Hypothalamus (tissue), 51 donors: ENCODE measurements around the gene KRTAP1-3.
"Not testable (repeated sequence)": the region's sequence is repeated elsewhere in the genome, so short reads cannot be mapped to it uniquely, and the experiment has no call there.

Source experiments
- DNase-seq, 51 donors: peaks; one replicate each; lab custom pipeline; 2025; lab: John Stamatoyannopoulos, UW

KRTAP1-3 gene

GRCh38 chr17:41054556-41054955 is 19.9 kb upstream of the KRTAP1-3 start:
- DNase-seq, result not testable (repeated sequence)

GRCh38 chr17:41054025-41054424 is 19.4 kb upstream of the KRTAP1-3 start:
- DNase-seq, result no peak

- no peak for DNase-seq
These were observed 17.9 kb upstream of the KRTAP1-3 start for GRCh38 chr17:41052566-41052965.

- DNase-seq, result no peak
These were observed 14.4 kb upstream of the KRTAP1-3 start for GRCh38 chr17:41049110-41049509.

GRCh38 chr17:41048441-41048840 is 13.8 kb upstream of the KRTAP1-3 start:
- no peak for DNase-seq

GRCh38 chr17:41046735-41047465 is 12.2 kb upstream of the KRTAP1-3 start, which contains the start of gene KRTAP2-1:
KRTAP2-1 (minus strand) TSS chr17:41047316; CDS start chr17:41047267, 49 bp downstream.
- not testable (repeated sequence) for DNase-seq

- DNase-seq, result no peak
These were observed 8.3 kb upstream of the KRTAP1-3 start for GRCh38 chr17:41042953-41043352.

- peak in 2 of 51 donors; percentile 1 to 9 for DNase-seq
These were observed 6.3 kb upstream of the KRTAP1-3 start, which contains the start of gene KRTAP1-1 for GRCh38 chr17:41040783-41041571. KRTAP1-1 (minus strand) TSS chr17:41041450; CDS start chr17:41041397, 53 bp downstream.

GRCh38 chr17:41037853-41038350 is 3.2 kb upstream of the KRTAP1-3 start:
- no peak for DNase-seq

- DNase-seq, result no peak
These were observed 4.9 kb downstream of the KRTAP1-3 start, which contains the start of gene KRTAP1-4 for GRCh38 chr17:41029633-41030245. KRTAP1-4 (minus strand) TSS chr17:41030195; CDS start chr17:41030078, 117 bp downstream.

GRCh38 chr17:41026715-41027471 is 7.8 kb downstream of the KRTAP1-3 start, which contains the start of gene KRTAP1-5:
KRTAP1-5 (minus strand) TSS chr17:41027208; CDS start chr17:41027155, 53 bp downstream.
- no peak for DNase-seq

GRCh38 chr17:41024697-41025096 is 10.0 kb downstream of the KRTAP1-3 start:
- DNase-seq, result no peak

GRCh38 chr17:41020336-41020735 is 14.3 kb downstream of the KRTAP1-3 start:
- DNase-seq, result no peak

- no peak for DNase-seq
These were observed 15.3 kb downstream of the KRTAP1-3 start for GRCh38 chr17:41019415-41019814.

GRCh38 chr17:41018541-41018940 is 16.1 kb downstream of the KRTAP1-3 start:
- DNase-seq, result no peak

- DNase-seq, result no peak
These were observed 18.0 kb downstream of the KRTAP1-3 start for GRCh38 chr17:41016578-41017215.

- DNase-seq, result no peak
These were observed 19.2 kb downstream of the KRTAP1-3 start for GRCh38 chr17:41015454-41015853.

GRCh38 chr17:41013606-41014005 is 21.1 kb downstream of the KRTAP1-3 start:
- no peak for DNase-seq

- DNase-seq, result no peak
These were observed 21.5 kb downstream of the KRTAP1-3 start for GRCh38 chr17:41013181-41013580.
